Aorta (tissue), 5 donors: ENCODE measurements around the gene PLXNA3. TPM values are rescaled to one million over a fixed set of nuclear protein-coding genes. Genes with fewer than 3 reads are reported as not detected.
A peak's percentile ranks its signal among the peaks of the same experiment; 100 is the strongest.

Source experiments
- ATAC-seq: fragments of 200-7000 bp; cut with Tn5 transposase; one replicate; pipeline ENCODE4 v1.9.1; 2022; ENCODE audit warnings: moderate library complexity; ENCODE audit not compliant: low FRiP score
- DNase-seq, 2 donors: peaks; one replicate each; pipeline ENCODE4 v3.0.0-alpha.2; 2020
- H3K27ac ChIP-seq, 2 donors: one replicate each; pipeline ENCODE4 v1.5.1; 2013; ENCODE audit warnings: low read length in 2 of 2, mild to moderate bottlenecking in 2 of 2, moderate library complexity in 2 of 2, control low read depth in 1 of 2, inconsistent platforms in 1 of 2, low read depth in 1 of 2
- H3K27me3 ChIP-seq, 2 donors: one replicate each; pipeline ENCODE4 v1.6.1; 2013; ENCODE audit warnings: control low read depth in 1 of 2, low read length in 1 of 2, mild to moderate bottlenecking in 1 of 2, moderate library complexity in 1 of 2; ENCODE audit not compliant: insufficient read depth in 2 of 2, control insufficient read depth in 1 of 2
- H3K36me3 ChIP-seq, 2 donors: one replicate each; pipeline ENCODE4 v1.6.1; 2013; ENCODE audit warnings: control low read depth in 1 of 2, low read length in 1 of 2, mild to moderate bottlenecking in 1 of 2; ENCODE audit not compliant: insufficient read depth in 2 of 2, control insufficient read depth in 1 of 2
- H3K4me1 ChIP-seq, 2 donors: one replicate each; pipeline ENCODE4 v1.6.1; 2013; ENCODE audit warnings: low read length in 2 of 2, control low read depth in 1 of 2, mild to moderate bottlenecking in 1 of 2, moderate library complexity in 1 of 2; ENCODE audit not compliant: insufficient read depth in 2 of 2, control insufficient read depth in 1 of 2
- H3K4me3 ChIP-seq, 2 donors: one replicate each; pipeline ENCODE4 v1.5.1; 2013; ENCODE audit warnings: low read length in 2 of 2, control low read depth in 1 of 2, mild to moderate bottlenecking in 1 of 2
- H3K9me3 ChIP-seq: one replicate; pipeline ENCODE4 v1.6.1; 2013; ENCODE audit warnings: mild to moderate bottlenecking, low read length; ENCODE audit not compliant: control insufficient read depth
- WGBS, 2 donors: extraction: QIAGEN DNeasy Blood & Tissue Kit; methylation state at CpG; one replicate each; pipeline ENCODE4 v1.1.7; 2013; 5-methylcytosine and 5-hydroxymethylcytosine counted together
- intact Hi-C, 2 donors: fragments of 100-400 bp; cut with DNase I; formaldehyde crosslinking; loops; one replicate each; pipeline versions ENCODE4 v1.14.2 to v1.15.0; 2022
- polyA plus RNA-seq, 2 donors: library from polyadenylated mRNA; stranded (reverse); fragments of 200-250 nt; gene quantifications; one replicate each; pipeline ENCODE4 v1.2.3, GENCODE V29; 2013
- total RNA-seq, 2 donors: library from RNA; stranded (reverse); fragmentation: NEBNext Ultra II Directional; extraction: Animal tissue kit (Norgen Biotek cat#: 25700); gene quantifications; one replicate each; pipeline ENCODE4 v1.2.1, GENCODE V29; 2021
- donor health status: healthy with polysubstance abuse.
- donor health status: Bipolar disorder and iron deficiency.
- donor health status: DM: no; HTN: no; CAD: no.
- donor health status: DM: no; HTN: no; CAD: no.
- donor health status: DM: yes; HTN: yes; CAD: no.

The PLXNA3 gene
- total and polyA plus RNA-seq, 4 donors, result 6.5 to 79.1 (median 49.5) TPM

DNA sequence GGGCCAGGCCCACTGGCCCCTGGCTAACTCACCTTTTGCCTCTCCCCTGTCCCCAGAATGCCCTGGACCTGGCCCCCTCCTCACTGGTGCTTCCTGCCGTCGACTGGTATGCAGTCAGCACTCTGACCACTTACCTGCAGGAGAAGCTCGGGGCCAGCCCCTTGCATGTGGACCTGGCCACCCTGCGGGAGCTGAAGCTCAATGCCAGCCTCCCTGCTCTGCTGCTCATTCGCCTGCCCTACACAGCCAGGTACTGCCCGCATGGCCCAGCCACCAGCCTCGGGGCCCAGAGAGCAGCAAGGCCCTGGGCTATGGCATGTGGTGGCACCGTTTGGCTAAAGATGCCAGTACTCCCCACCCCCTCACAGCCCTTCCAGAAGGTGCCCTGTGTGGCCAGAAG is 25.9 kb upstream of the PLXNA3 start:
- Histone ChIP-seq H3K4me3 (no peak overlapping the region), H3K4me1 (no peaks in the 10 kb centered on the region), H3K9me3 (no peaks in the 10 kb centered on the region), H3K27me3 (no peaks in the 10 kb centered on the region), H3K27ac (no peak overlapping the region), H3K36me3 (peaks cover 0 to 2% of the 10 kb centered on the region in 2 donors)
- ATAC-seq (no peak), DNase-seq (no peak)
- intact Hi-C loops, result no loop called here
- 79 to 87% methylated on average over 7 to 8 of the region's 8 CpGs for WGBS, 2 donors

DNA sequence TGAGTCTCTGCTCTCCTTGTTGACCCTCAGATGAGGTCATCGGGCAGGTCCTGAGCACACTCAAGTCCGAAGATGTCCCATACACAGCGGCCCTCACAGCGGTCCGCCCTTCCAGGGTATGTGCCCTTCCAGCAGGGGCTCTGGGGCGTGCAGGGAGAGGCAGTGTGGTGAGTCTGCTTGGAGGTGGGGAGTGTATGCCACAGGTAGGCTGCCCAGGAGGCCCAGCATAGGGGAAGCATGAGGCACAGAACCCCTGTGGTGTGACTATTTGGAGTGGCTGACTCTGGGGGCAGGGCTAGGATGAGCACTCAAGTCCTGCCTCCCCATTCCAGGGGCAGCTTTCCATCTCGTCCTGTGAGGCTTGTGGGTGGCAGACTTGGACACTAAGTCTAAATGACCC is 24.5 kb upstream of the PLXNA3 start:
- DNase-seq (no peak), ATAC-seq (no peak)
- intact Hi-C loops, result no loop called here

DNA sequence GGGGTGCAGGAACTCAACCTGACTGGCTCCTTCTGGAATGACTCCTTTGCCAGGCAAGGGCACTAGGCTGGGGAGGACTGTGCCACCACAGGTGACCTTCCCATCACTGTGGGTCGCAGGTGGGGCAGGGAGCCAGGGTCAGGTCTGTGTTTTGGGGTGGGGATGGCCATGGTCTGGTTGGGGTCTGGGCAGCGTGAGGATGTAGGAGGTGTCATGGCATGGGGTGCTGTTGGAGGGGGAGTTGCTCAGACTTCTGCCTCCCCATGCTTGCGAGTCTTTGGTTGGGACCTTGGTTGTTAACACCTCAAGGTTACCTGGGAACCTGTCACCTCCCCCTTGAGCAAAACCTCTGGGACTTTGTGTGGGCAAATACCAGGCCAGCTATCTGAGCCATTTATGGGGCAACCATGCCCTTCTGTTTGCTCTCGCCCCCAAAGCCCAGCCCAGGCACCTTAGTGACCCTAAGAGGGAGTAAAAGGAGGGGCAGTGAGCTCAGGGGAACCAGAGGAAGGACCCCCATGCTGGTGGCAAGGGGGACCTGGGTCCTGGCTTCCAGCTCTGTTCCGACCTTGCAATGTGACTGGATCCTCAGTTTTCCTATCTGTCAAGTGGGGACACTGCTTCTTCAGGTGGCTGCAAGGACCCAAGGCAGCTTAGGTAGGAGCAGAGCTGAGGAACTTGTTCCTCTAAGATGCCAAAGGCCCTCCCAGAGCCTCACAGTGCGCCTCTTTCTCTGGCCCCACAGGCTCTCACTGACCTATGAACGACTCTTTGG is 23.5 kb upstream of the PLXNA3 start:
- H3K4me3 ChIP-seq, result no peak overlapping the region
- intact Hi-C loops, result no loop called here
- no peak overlapping the region for H3K27ac ChIP-seq
- ATAC-seq (no peak), DNase-seq (no peak)
- WGBS, 2 donors, result 81 to 90% methylated on average over 7 of the region's 7 CpGs
- H3K4me1 ChIP-seq, result no peaks in the 10 kb centered on the region
- peaks cover 0 to 2% of the 10 kb centered on the region in 2 donors for H3K36me3 ChIP-seq
- no peaks in the 10 kb centered on the region for H3K9me3 ChIP-seq
- no peaks in the 10 kb centered on the region for H3K27me3 ChIP-seq

More for the DNA sequence above, 24.5 kb upstream of the PLXNA3 start:
- Histone ChIP-seq H3K4me3 (no peak overlapping the region), H3K27ac (no peak overlapping the region), H3K4me1 (no peaks in the 10 kb centered on the region), H3K27me3 (no peaks in the 10 kb centered on the region), H3K36me3 (peaks cover 0 to 2% of the 10 kb centered on the region in 2 donors), H3K9me3 (no peaks in the 10 kb centered on the region)
- 76 to 85% methylated on average over 7 of the region's 7 CpGs for WGBS, 2 donors

DNA sequence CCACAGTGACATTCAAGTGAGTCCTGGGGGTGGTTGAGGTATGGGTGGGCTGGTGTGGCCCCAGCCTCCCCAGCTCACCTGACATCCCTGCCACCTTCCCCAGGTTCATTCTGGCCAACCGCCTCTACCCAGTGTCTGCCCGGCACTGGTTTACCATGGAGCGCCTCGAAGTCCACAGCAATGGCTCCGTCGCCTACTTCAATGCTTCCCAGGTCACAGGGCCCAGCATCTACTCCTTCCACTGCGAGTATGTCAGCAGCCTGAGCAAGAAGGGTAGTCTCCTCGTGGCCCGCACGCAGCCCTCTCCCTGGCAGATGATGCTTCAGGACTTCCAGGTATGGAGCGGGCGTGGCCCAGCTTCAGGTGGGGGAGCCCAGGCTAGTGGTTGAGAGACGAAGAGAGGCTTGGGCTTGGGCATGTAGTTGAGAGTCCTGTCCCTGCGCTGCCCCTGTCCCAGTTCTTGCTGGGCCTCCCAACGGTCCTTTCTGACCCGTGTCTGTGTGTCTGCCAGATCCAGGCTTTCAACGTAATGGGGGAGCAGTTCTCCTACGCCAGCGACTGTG is 22.8 kb upstream of the PLXNA3 start:
- no peak overlapping the region for H3K27ac ChIP-seq
- WGBS, 2 donors, result 94% methylated on average over 19 of the region's 19 CpGs
- H3K9me3 ChIP-seq, result no peaks in the 10 kb centered on the region
- intact Hi-C loops, result no loop called here
- ATAC-seq (no peak), DNase-seq (no peak)
- H3K4me3 ChIP-seq, result no peak overlapping the region
- no peaks in the 10 kb centered on the region for H3K4me1 ChIP-seq
- peaks cover 0 to 2% of the 10 kb centered on the region in 2 donors for H3K36me3 ChIP-seq
- no peaks in the 10 kb centered on the region for H3K27me3 ChIP-seq

DNA sequence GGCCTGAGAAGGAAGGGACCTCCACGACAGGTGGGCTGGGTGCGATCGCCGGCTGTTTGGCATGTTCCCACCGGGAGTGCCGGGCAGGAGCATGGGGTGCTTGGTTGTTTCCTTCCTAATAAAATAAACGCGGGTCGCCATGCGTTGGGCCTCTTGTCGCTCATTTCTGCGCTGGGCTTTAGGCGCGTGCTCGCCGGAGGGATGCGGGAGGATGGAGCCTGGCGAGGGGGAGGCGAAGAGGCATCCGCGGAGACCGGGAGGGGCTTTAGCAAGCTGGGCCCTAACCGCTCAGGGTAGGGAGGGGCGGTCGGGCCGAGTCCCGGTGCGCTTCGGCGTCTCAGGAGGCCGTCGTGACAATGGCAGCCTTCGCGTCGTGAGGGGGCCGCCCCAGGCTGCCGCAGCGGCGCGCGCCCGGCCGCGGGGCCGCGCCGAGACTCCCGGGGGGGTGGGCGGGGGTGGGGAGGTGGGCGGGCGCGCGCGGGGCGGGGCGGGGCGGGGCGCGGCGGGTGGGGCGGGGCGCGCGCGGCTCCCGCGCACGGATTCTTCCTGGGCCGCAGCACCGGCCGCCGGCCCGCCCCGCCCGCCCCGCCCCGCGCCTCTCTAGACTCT is 21.6 kb upstream of the PLXNA3 start:
- peak overlapping the region; percentile 51 to 79 for H3K4me3 ChIP-seq
- peaks cover 0 to 2% of the 10 kb centered on the region in 2 donors for H3K36me3 ChIP-seq
- H3K27ac ChIP-seq, result peak overlapping the region; percentile 24 to 77
- no peaks in the 10 kb centered on the region for H3K9me3 ChIP-seq
- H3K27me3 ChIP-seq, result no peaks in the 10 kb centered on the region
- DNase-seq (no peak), ATAC-seq (no peak)
- 3 to 29% methylated on average over 32 to 75 of the region's 78 CpGs for WGBS, 2 donors
- intact Hi-C loops, result no loop called here
- no peaks in the 10 kb centered on the region for H3K4me1 ChIP-seq

DNA sequence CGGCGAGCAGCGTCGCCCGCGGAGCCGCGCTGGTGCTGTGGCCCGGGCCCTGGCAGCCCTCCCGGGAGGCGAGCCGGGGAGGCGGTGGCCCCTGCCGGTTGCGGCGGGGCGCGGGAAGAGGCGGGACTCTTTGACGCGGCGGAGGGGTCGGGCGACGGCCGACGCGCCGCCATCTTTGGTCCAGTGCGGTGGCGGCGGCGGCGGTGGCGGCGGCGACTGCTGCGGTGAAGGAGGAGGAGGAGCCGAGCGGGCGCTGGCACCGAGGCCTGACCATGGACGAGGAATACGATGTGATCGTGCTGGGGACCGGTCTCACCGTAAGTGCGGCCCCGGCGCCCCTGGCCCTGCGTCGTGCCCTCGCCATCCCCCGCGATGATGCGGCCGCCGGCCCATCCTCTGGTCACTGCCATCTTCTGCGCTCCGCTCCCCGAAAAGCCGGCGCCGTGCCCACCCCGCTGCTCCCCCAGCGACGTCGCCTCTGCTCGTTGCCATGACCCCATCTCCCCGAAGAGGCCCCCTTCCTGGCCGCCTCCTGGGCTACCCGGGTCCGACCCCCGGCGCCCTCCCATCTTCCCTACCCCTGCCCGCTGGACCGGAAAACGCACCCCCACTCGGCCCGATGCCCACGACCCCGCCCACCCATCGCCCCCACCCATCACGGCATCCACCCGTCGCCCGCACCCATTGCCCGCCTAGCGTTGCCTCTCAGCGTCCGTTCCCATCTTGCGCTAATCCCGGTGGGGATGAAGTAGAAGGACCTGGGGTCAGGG is 20.9 kb upstream of the PLXNA3 start, which contains the start of gene GDI1:
TSS of gene GDI1 (plus strand) at position 172 of the 770 bp plus-strand sequence. CDS start at position 273, 101 bp downstream.
- ATAC-seq (peak; percentile 55), DNase-seq (peak in 1 of 2 donors; percentile 88)
- intact Hi-C loops, result no loop called here
- no peaks in the 10 kb centered on the region for H3K27me3 ChIP-seq
- H3K27ac ChIP-seq, result peak within 1 kb of the TSS; percentile 24 to 77
- H3K4me3 ChIP-seq, result peak within 1 kb of the TSS; percentile 51 to 79
- H3K4me1 ChIP-seq, result no peaks in the 10 kb centered on the region
- H3K9me3 ChIP-seq, result no peaks in the 10 kb centered on the region
- WGBS, 2 donors, result 1 to 30% methylated on average over 64 to 93 of the region's 93 CpGs
- H3K36me3 ChIP-seq, result peaks cover 0 to 3% of the 10 kb centered on the region in 2 donors

DNA sequence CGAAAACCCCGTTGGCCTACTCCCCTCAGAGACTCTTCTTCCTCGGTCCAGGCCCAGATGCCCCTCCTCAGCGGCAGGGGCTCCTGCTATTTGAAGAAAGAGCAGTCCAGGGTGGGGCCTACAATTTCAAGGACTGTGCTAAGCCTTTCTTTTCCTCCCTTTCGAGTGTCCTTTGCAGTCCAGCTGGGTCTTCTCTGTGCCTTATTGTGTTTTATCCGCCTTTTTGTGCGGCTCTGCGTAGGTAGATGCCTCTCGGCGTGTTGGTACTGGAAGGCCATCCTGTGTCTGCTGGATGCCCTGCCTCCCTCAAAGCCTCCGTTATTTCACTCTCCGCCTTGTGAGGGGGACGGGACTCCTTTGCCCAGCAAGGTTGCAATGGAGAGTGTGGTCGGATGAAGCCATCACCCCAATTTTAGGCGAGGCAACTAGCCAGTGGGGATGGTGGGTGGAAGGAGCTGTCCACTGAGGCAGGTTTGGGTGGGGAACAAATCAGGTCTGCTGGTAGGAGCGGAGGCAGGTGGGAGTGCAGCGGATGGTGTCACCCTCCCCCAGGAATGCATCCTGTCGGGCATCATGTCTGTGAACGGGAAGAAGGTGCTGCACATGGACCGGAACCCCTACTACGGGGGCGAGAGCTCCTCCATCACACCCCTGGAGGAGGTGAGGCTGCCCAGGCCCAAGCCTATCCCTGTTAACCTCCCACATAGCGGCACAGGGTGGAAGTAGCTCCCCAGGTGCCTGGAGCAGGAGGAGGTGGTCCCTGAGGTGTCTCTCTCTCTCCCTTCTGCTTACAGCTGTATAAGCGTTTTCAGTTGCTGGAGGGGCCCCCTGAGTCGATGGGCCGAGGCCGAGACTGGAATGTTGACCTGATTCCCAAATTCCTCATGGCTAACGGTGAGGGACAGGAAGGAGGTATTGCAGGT is 19.8 kb upstream of the PLXNA3 start:
- intact Hi-C loops, result no loop called here
- DNase-seq (no peak), ATAC-seq (no peak)
- Histone ChIP-seq H3K4me3 (peak overlapping the region; percentile 51 to 79), H3K9me3 (no peaks in the 10 kb centered on the region), H3K27ac (no peak overlapping the region), H3K36me3 (peaks cover 0 to 1% of the 10 kb centered on the region in 2 donors), H3K4me1 (no peaks in the 10 kb centered on the region), H3K27me3 (no peaks in the 10 kb centered on the region)
- 13 to 50% methylated on average over 28 of the region's 28 CpGs for WGBS, 2 donors

DNA sequence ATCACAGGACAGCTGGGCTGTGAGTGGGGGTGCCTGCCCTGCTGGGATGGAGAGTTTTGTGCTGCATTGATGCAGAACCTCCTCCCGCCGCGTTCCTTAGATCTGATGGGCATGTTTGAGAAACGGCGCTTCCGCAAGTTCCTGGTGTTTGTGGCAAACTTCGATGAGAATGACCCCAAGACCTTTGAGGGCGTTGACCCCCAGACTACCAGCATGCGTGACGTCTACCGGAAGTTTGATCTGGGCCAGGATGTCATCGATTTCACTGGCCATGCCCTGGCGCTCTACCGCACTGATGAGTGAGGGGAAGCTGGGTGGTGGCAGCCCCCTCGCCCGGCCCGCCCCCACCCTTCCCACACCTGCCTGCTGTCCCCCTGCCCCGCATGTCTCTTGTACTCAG is 18.2 kb upstream of the PLXNA3 start:
- intact Hi-C loops, result no loop called here
- no peak overlapping the region for H3K4me3 ChIP-seq
- H3K27me3 ChIP-seq, result no peaks in the 10 kb centered on the region
- ATAC-seq, result no peak
- no peak overlapping the region for H3K27ac ChIP-seq
- no peaks in the 10 kb centered on the region for H3K4me1 ChIP-seq
- H3K9me3 ChIP-seq, result no peaks in the 10 kb centered on the region
- peaks cover 0 to 1% of the 10 kb centered on the region in 2 donors for H3K36me3 ChIP-seq
- WGBS, 2 donors, result 86 to 87% methylated on average over 17 to 18 of the region's 18 CpGs
- DNase-seq, result no peak
